ENCODE data around the gene SCAMP2.
"Not testable (repeated sequence)": the region's sequence is repeated elsewhere in the genome, so short reads cannot be mapped to it uniquely, and the experiment has no call there.

The SCAMP2 gene

DNA sequence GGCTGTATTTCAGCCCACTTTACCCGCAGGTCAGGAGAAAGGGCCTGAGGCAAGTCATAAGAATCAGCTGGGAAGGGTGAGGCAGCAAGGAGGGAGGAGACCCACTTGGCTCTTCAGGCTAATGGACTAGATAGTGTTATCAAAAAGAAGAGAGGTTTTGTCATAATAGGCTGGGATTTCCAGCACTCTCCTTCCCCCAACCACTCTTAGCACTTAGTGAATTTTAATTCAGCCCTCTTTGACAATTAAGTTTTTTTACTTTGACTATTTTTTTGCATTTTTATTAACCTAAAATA is 17.4 kb upstream of the SCAMP2 start:
- DNase-seq (ENCODE audit: low read depth): no peak

DNA sequence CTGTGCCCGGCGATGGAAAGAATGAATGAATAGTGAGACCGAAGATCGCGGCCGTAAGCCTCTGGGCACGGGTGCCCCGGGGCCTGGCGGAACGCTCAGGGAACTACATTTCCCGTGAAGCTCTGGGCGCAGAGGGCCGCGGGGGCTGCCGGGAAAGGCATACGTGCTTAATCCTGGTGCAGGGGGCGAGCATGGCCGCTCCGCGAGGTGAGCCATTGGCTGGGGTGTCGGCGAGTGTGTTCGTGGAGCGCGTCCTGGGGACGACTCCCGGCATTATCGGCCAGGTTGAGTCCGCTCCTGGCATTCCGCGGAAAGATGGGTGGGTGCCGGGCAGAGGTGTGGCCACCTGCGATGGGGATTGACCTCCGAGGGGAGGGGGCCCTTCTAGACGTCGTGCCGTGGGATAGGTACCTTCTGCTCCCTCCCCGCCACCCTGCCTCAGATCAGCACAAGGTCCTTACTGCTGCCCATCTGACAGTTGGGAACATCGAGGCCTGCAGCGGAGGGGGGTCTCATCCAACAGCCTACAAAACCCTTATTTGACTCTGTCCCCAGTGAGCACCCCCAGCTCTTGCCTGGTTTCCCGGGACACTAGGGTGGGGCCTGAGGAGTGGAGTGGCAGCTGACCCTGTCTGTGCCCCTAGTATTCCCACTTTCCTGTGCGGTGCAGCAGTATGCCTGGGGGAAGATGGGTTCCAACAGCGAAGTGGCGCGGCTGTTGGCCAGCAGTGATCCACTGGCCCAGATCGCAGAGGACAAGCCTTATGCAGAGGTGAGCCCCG is 16.9 kb upstream of the SCAMP2 start, which contains the start of gene MPI:
MPI (plus strand) TSS at position 160 of the 782 bp plus-strand sequence; CDS start at position 192, 32 bp downstream.
- DNase-seq (ENCODE audit: low read depth): no peak

DNA sequence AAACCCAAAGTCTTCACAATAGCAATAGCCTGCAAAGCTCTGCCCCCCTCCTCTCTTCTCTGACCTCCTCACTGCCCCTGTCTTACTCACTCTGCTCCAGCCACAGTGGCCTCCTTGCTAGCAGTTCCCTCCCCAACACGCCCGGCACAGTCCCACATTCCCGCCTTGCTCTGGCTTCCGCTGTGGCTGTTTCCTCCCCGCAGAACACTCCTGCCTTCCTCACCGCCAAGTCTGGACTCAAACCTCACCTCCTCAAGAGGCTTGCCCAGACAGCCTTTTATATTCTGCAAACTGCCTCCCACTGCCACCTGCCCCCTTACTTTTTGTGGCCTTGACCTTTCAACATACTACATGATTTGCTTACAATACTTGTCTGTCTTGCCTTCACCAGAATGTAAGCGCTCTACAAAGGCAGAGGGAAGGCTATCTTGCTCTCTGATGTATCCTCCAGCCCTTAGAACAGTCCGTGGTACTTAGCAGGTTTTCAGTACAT is 16.3 kb upstream of the SCAMP2 start:
- DNase-seq (ENCODE audit: low read depth): no peak

DNA sequence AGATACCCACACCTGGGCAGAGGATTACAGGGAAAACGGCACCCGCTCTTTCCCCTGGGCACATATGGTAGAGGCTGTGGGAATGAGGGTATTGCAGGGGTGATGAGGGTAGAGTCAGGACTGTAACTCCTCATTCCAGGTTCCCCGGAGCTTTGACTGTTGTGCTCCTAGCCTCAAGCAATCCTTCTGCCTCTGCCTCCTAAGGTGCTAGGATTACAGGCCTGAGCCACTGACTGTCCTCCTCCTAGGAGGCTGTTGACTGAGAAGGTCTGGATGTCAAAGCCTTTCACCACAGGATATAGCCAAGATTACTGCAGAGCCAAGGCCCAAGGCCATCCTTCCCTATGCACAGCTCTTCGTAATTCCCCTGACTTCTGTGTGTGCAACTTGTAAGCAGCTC is 15.6 kb upstream of the SCAMP2 start:
- no peak for DNase-seq (ENCODE audit: low read depth)

DNA sequence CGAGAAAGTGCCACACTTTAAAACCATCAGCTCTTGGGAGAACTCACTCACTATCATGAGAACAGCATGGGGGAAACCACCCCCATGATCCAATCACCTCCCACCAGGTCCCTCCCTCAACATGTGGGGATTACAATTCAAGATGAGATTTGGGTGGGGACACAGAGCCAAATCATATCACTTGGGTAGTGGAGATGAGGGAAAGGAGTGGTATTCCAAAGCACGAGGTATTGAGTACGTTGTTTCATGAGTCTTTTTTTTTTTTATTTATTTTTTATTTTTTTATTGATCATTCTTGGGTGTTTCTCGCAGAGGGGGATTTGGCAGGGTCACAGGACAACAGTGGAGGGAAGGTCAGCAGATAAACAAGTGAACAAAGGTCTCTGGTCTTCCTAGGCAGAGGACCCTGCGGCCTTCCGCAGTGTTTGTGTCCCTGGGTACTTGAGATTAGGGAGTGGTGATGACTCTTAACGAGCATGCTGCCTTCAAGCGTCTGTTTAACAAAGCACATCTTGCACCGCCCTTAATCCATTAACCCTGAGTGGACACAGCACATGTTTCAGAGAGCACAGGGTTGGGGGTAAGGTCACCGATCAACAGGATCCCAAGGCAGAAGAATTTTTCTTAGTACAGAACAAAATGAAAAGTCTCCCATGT is 14.5 kb upstream of the SCAMP2 start:
- not testable (repeated sequence) for DNase-seq (ENCODE audit: low read depth)

DNA sequence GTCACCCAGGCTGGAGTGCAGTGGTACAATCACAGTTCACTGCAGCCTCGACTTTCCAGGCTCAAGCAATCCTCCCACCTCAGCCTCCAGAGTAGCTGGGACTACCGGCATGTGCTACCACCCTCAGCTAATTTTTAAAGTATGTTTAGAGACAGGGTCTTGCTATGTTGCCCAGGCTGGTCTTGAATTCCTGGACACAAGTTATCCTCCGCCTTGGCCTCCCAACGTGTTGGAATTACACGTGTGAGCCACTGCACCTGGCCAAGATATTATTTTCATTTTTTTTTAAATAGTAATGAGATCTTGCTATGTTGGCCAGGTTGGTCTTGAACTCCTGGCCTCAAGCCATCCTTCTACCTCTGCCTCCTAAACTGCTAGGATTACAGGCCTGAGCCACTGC is 12.3 kb upstream of the SCAMP2 start:
- DNase-seq (ENCODE audit: low read depth): no peak

DNA sequence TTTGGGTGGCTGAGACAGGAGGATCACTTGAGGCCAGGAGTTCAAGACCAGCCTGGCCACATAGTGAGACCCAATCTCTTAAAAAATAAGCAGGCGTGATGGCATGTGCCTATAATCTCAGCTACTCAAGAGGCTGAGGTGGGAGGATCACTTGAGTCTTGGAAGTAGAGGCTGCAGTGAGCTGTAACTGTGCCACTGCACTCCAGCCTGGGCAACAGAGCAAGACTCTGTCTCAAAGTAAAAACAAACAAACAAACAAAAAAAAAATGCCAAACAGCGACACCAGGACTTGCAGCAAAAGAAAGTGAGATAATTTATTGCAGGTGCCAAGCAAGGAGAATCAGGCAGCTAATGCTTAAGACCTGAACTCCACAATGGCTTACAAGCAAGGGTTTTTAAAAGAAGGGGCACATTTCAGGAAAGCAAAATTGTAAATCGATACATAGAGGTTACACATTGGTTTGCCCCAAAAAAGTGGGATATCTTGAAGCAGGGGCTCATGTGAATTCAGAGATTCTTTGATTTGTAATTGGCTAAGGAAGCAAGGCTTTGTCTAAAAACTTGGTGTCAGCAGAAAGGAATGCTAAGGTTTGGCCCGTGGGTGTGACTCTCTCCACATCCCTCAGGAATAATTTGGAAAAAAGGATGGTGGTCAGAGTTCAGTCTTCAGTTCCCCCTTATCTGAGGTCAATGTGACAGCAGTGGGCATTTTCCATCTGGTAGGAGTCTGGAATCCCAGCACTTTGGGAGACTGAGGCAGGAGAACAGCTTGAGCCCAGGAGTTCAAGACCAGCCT is 11.5 kb upstream of the SCAMP2 start:
- no peak for DNase-seq (ENCODE audit: low read depth)

DNA sequence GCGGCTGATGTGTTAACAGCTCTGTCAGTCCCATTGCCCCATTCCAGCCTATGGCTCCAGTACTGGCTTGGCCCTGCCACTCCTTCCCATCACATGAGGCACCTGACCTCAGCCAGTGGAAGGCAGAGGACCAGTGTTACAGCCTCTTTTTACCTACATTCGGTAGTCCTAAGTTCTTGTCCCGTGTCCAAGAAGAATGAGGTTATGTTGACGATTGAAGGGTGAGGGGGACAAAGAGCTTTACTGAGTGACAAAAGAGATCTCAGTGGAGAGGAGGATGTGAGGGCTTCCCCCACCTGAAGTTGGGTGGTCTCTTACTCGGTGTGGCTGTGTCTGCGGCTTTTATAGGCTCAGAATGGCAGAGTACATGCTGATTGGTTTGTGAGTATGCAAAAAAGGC is 9.4 kb upstream of the SCAMP2 start:
- no peak for DNase-seq (ENCODE audit: low read depth)

DNA sequence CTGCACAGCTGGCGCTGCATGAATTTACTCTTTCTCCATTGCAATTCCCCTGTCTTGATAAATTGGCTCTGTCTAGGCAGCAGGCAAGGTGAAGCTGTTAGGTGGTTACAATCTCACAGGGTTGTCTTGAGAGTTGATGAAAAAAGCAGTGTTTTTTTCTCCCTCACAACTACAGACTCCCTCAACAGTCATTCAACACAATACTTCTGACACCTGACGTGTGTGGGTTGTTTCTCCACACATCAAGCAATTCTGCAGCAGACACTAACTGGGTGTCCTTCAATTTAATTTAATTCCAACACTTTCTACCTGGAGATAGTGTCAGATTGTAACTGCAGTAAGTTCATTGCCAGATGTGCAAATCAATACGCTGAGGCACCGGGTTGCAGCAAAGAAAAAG is 5.1 kb upstream of the SCAMP2 start:
- DNase-seq (ENCODE audit: low read depth): no peak

DNA sequence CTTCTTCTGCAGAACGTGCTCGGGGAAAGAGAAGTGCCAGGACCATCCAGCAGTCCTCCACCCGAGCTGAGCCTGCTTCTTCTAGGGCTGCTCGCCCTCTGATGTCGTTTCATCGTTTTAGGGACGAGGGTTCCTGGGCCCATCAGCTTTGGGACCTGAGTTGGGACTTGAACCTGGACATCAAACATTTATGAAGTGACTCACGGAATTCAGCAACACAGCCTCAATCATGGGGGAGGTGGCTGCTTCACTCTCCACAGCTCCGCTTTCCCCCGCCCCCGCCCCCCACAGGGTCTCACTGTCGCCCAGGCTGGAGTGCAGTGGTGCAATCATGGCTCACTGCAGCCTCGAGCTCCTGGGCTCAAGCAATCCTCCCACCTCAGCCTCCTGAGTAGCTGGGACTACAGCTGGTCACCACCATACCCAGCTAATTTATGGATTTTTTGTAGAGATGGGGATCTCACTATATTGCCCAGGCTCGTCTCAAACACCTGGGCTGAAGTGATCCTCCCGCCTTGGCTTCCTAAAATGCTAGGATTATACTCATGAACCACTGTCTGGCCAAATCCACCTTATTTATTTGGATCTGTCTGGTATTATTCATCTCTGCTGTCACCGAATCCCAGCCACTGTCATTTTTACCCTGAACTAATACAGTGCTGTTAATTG is 725 bp upstream of the SCAMP2 start:
- no peak for DNase-seq (ENCODE audit: low read depth)

DNA sequence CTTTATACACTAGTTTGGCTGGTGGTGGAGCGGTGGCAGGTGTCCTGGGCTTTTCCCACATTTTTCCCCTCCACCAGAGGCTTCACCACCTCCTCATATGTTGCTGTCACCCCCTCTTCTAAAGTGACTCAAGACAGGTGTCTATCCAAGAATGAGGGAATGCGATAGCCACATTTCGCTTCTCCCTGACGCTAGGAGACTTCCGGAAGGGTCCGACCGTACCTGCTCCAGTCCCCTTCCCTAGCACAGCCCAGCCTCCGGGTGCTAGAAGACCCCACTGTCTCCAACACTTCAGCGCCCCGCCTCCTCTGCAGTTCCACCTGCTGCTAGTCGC is 496 bp downstream of the SCAMP2 start:
- no peak for DNase-seq (ENCODE audit: low read depth)

DNA sequence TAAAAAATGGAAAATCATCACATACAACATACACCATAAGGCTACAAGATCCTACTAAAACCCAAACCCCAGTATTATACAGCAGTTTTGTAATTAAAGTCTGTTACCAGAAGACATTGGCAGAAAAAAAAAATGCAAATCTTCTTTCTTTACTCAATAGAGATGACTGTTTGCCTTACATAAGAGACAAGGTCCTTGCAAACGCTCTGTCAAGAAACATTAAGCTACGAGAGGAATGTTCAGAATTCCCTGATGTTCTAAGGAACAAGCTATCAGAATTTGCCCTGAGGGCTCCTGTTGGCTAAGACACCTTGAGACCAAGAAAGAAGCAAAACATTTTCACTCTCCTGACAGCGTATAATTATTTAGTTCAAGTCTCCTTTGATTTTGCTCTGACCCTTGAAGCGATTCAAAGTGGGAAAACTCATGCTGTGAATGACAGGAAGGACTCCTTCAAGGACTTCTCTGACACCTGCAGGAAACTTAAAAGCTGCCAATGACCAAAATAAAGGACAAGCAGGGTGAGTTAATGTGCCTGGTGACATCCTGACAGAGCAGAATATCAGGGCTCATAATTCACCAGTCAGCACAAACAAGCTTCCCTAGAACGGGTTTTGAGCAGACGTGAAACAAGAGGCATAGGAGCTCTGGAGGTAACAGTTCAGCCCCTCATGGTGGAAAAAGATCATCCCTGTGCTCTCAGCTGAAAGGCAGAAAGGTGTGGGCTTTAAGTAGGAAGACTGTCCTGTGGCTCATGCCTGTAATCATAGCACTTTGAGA is 2.5 kb downstream of the SCAMP2 start:
- no peak for DNase-seq (ENCODE audit: low read depth)

DNA sequence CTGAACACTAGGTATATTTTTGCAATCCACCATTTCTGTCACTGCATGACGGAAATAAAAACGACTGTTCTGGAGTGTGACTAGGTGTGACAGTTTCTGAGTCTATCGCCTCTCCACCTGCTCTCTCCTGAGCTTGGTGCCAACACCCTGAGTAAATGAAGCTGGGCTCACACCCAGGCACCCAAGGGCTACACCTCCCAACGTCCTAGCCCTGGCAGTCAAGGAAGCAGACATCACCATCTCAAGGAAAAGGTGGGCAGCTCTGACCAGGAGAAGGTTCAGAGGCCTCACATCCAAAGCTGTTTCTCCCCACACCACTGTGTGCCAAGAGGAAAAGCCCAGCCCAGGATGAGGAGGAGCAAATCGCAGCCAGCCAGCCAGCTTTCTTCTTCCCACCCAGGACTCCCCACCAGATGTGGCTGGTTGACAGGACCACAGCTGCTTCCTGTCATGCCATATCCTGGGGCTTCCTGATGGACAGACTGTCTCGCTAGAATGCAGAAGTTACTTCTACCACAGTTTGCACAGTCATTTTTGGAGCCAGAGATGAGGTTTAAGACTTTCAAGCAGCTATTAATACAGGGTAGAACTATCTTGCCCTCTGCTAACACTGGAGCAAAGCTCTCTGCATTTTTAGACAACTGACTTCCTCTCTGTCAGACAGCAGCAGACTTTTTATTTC is 3.3 kb downstream of the SCAMP2 start:
- DNase-seq (ENCODE audit: low read depth): peak; percentile 95

DNA sequence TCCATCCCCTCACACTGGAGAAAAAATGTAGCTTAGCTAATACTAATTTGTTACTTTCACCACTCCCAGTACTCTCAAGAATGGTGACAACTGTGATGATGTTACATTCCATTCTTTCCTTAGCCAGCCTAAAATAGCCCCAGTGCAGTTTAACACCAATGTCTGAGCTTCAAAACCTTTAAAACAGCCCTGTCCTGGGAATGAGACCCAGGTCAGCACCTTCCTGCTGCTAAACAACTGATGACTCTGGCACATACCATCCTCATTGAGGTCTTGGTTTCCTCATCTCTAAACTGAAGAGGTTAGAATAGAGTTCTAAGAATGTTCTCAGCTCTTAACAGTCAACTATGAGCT is 3.8 kb downstream of the SCAMP2 start:
- DNase-seq (ENCODE audit: low read depth): no peak

DNA sequence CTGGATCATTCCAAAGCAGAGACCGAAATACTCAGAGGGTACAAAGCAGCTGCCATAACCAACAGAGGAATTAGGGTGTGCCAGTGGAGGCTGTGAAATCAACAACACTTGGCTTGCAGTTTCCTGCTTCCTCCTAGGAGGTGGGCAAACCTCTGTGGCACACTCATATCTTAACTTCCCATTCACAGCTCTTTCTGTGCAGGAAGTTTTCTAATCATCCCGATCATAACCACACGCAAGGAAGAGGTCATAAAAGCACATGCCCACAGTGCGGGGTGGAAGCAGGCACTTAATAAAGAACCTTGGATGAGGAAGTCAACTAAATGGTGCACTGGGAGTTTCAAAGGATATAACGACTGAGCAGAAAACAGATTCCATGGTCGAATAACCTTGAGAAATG is 5.1 kb downstream of the SCAMP2 start:
- DNase-seq (ENCODE audit: low read depth): peak; percentile 88

DNA sequence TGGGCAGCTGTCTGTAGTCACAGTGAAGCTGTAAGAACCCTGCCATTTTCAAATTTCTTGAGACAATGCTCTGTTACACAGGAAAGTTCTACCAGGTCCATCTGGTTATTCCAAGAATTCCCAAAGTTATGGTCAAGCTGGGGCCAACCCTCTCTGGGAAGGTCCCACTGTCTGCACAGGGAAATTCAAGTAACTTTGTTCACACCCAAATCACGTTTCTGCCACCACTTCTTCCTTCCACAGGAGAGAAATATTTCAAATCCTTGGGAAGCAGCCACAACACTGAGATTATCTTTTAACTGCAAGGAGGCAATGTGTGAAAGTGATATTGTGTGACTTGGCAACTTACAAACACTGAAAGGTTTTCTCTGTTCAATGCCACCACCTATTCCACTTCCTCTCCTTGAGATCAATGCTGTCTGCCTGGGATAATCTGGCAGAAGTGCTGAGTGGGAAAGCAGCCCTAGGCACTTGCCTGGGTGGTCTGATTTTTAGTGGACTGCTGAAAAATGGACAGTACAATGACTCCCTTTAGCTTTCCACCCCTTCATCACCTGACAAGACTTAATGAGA is 5.6 kb downstream of the SCAMP2 start:
- DNase-seq (ENCODE audit: low read depth): no peak

DNA sequence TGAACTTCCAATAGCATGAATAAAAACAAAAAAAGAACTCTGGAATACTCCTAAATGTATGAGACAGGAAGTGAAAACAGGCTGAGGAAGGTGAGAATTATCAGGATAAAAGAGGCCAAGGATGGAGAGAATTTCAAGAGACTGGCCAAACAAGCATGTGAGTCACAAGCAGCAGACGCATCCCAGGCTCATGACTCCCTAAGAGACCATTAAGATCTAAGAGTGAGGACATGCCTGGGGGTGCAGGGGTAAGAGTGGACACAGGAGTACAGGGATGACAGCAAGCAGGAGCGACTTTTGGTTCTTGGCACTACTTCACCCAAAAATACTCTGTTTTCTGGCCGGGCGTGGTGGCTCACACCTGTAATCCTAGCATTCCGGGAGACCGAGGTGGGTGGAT is 7.1 kb downstream of the SCAMP2 start:
- no peak for DNase-seq (ENCODE audit: low read depth)

DNA sequence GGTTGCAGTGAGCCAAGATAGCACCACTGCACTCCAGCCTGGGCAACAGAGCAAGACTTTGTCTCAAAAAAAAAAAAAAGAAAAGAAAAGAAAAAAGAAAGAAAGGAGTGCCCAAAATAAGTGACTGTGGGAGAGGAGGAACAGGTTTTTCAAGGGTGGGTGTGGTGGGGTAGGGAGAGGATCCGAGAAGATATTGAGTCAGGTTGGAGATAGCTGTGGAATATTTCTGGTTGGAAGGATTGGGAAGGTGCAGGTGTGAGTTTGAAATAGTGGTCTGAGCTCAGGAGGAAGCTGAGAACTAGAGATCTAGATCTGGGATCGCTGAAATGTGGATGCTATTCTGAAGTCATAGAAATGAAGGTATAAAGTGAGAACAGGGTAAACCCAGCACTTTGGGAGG is 7.8 kb downstream of the SCAMP2 start:
- no peak for DNase-seq (ENCODE audit: low read depth)

DNA sequence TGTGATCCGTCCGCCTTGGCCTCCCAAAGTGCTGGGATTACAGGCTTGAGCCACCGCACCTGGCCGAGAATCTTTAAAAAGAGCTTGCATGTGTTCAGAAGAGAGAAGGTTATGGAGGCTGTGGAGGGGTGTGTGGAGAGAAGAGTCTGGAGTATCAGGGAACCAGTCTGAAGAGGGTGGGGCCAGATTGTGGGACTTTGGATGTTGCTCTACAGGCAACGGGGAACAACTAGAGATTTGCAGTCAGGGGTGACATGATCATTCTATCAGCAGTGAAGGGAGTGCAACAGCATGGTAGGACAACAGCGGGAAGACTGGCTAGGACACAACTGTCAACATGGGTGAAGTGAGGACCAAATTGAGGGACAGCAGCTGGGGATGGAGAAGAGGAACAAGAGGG is 8.9 kb downstream of the SCAMP2 start:
- no peak for DNase-seq (ENCODE audit: low read depth)

DNA sequence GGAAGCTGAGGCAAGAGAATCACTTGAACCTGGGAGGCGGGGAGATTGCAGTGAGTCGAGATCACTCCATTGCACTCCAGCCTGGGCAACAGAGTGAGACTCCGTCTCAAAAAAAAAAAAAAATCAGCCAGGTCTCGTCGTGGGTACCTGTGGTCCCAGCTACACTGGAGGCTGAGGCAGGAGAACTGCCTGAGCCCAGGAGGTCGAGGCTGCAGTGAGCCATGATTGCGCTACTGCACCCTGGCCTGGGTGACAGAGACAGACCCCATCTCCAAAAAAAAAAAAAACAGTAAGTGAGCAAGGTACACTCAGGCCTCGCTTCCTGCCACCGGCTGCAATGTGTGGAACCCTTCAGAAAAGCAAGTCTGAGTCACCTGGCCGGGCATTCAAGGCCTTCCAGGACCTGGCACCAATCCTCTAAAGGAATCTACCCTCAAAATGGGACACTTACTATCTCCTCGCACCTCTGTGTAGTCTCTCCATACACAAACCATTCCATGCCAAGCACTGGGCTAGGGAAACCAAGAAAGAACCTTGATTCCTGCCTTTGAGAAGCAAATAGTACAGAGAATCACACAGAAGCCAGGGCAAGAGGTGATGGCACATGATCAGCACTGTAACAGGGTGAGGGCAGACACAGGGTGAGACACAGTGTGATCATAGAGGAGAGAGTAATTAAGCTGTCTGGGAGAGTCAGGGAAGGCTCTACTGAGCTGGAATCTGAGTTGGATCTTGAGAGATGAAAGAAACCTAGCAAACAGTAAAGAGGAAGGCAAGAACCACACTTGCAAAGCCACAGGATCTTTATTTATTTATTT is 9.7 kb downstream of the SCAMP2 start:
- no peak for DNase-seq (ENCODE audit: low read depth)

All from CMK (cell line).